Astrocyte (in vitro differentiated cells and primary cell): ENCODE data around the gene RAB8A. TPM values are rescaled to one million over a fixed set of nuclear protein-coding genes. Genes with fewer than 3 reads are reported as not detected.

Experiments
- DNase-seq: peaks from one replicate; pipeline ENCODE4 v3.0.0-alpha.2; 2010; ENCODE audit warnings: low read depth
- FAIRE-seq: peaks from 2 replicates; lab custom pipeline; 2011; peaks lifted over from hg19 to GRCh38; lab: Jason Lieb, UNC
- H2AFZ ChIP-seq: 2 replicates; pipeline ENCODE4 v1.6.0; 2012; ENCODE audit warnings: low read depth, low read length, inconsistent platforms
- H3K27ac ChIP-seq: 2 replicates; pipeline ENCODE4 v1.5.1; 2011; ENCODE audit warnings: low read depth, low read length, inconsistent platforms
- H3K27me3 ChIP-seq: 2 replicates; pipeline ENCODE4 v1.6.0; 2011; ENCODE audit warnings: low read length, inconsistent platforms; ENCODE audit not compliant: insufficient read depth
- H3K36me3 ChIP-seq: 2 replicates; pipeline ENCODE4 v1.5.1; 2011; ENCODE audit warnings: low read length, inconsistent platforms; ENCODE audit not compliant: insufficient read depth
- H3K4me1 ChIP-seq: 2 replicates; pipeline ENCODE4 v1.5.1; 2011; ENCODE audit warnings: low read length, inconsistent platforms; ENCODE audit not compliant: insufficient read depth
- H3K4me2 ChIP-seq: 2 replicates; pipeline ENCODE4 v1.6.0; 2012; ENCODE audit warnings: low read length, inconsistent platforms
- H3K4me3 ChIP-seq: 2 replicates; pipeline ENCODE4 v1.5.1; 2011; ENCODE audit warnings: low read depth, mild to moderate bottlenecking, low read length, inconsistent platforms; ENCODE audit not compliant: insufficient read depth
- H3K79me2 ChIP-seq: 2 replicates; pipeline ENCODE4 v1.6.0; 2012; ENCODE audit warnings: mild to moderate bottlenecking, low read length, inconsistent platforms; ENCODE audit not compliant: insufficient read depth
- H3K9ac ChIP-seq: 2 replicates; pipeline ENCODE4 v1.6.0; 2012; ENCODE audit warnings: mild to moderate bottlenecking, low read length, inconsistent platforms
- H3K9me3 ChIP-seq: 2 replicates; pipeline ENCODE4 v1.5.1; 2012; ENCODE audit warnings: low read depth, mild to moderate bottlenecking, low read length, inconsistent platforms; ENCODE audit not compliant: insufficient read depth
- H4K20me1 ChIP-seq: 2 replicates; pipeline ENCODE4 v1.6.0; 2012; ENCODE audit warnings: low read length, inconsistent platforms; ENCODE audit not compliant: insufficient read depth
- H3K27ac Mint-ChIP-seq: one replicate; pipeline ENCODE4 v1.8.0; 2021; ENCODE audit warnings: mild to moderate bottlenecking, mixed read lengths; ENCODE audit not compliant: unreplicated experiment
- H3K27me3 Mint-ChIP-seq: one replicate; pipeline ENCODE4 v1.8.0; 2021; ENCODE audit warnings: low read depth, mixed read lengths; ENCODE audit not compliant: unreplicated experiment
- H3K36me3 Mint-ChIP-seq: one replicate; pipeline ENCODE4 v1.8.0; 2021; ENCODE audit warnings: low read depth, mixed read lengths; ENCODE audit not compliant: unreplicated experiment
- H3K4me1 Mint-ChIP-seq: one replicate; pipeline ENCODE4 v1.8.0; 2021; ENCODE audit warnings: low read depth, mixed read lengths; ENCODE audit not compliant: unreplicated experiment
- H3K4me3 Mint-ChIP-seq: one replicate; pipeline ENCODE4 v1.8.0; 2021; ENCODE audit warnings: mild to moderate bottlenecking, moderate library complexity, mixed read lengths; ENCODE audit not compliant: unreplicated experiment
- H3K9me3 Mint-ChIP-seq: one replicate; pipeline ENCODE4 v1.8.0; 2021; ENCODE audit warnings: mild to moderate bottlenecking, mixed read lengths; ENCODE audit not compliant: unreplicated experiment
- CTCF ChIP-seq: IDR thresholded peaks from 2 replicates; pipeline ENCODE4 v1.5.1; 2011; ENCODE audit warnings: low read depth, mild to moderate bottlenecking, inconsistent platforms, low read length, moderate library complexity; ENCODE audit not compliant: insufficient read depth
- EZH2 ChIP-seq: IDR thresholded peaks from 2 replicates; pipeline ENCODE4 v1.6.1; 2012; ENCODE audit warnings: mild to moderate bottlenecking, low read length, inconsistent platforms; ENCODE audit not compliant: insufficient read depth
- total RNA-seq: library from RNA; stranded (reverse); gene quantifications from 2 replicates; pipeline ENCODE4 v1.2.1, GENCODE V29; 2021

Gene RAB8A
- total RNA-seq, 1 donor from 2014 or later, result 80.5 TPM

DNA sequence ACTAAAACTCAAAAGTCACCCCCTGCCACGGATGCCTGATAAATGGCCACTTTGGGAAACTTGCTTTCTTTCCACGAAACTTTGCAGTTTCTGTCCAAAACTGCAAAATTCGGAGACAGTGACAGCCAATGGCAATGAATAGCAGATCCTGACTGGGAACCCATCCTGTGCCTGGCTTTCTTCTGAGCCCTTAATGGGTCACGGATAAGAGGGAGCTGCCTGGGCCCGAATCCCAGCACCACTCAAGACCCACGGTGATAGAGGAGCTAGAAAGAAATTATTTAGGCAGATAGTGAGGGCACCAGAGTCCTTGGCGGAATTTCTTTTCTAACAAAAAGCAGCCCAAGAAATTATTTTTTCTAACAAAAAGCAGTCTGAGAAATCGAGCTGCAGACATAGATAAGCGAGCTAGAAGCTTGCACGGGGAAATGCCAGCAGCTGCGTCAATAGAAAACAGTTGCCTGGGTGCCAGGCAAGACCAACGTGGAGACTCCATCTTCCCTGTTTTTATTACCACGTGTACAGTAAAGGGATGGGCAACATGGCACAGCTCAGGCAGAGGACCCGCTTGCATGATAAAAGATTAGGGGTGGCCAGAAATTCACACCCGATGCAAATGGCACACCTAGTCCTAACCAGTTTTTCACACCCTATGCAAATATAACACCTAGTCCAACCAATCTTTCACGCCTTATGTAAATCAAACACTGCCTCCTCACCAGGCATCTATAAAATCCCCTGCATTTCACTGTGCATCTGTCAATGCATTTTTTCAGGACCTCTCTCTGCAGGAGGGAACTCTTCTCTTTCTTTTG is 24.7 kb downstream of the RAB8A start:
- no peak overlapping the region for H3K4me3 Mint-ChIP-seq
- H3K4me2 ChIP-seq, result no peak overlapping the region
- H2AFZ ChIP-seq, result no peak overlapping the region
- DNase-seq, result no peak
- H3K27ac Mint-ChIP-seq, result no peak overlapping the region
- no peak for FAIRE-seq
- H3K9me3 Mint-ChIP-seq, result peaks cover 2% of the 10 kb centered on the region
- H3K27me3 ChIP-seq, result no peaks in the 10 kb centered on the region
- no peak overlapping the region for H3K9ac ChIP-seq
- peaks cover 14% of the 10 kb centered on the region for H4K20me1 ChIP-seq
- H3K79me2 ChIP-seq, result no peaks in the 10 kb centered on the region
- no peaks in the 10 kb centered on the region for H3K4me1 ChIP-seq
- H3K4me1 Mint-ChIP-seq, result no peaks in the 10 kb centered on the region
- H3K27ac ChIP-seq, result no peak overlapping the region
- H3K36me3 Mint-ChIP-seq, result peaks cover 22% of the 10 kb centered on the region
- TF ChIP-seq CTCF (no peak), EZH2 (no peak)
- no peak overlapping the region for H3K4me3 ChIP-seq
- peaks cover 10% of the 10 kb centered on the region for H3K27me3 Mint-ChIP-seq
- H3K36me3 ChIP-seq, result peaks cover 7% of the 10 kb centered on the region
- H3K9me3 ChIP-seq, result no peaks in the 10 kb centered on the region

DNA sequence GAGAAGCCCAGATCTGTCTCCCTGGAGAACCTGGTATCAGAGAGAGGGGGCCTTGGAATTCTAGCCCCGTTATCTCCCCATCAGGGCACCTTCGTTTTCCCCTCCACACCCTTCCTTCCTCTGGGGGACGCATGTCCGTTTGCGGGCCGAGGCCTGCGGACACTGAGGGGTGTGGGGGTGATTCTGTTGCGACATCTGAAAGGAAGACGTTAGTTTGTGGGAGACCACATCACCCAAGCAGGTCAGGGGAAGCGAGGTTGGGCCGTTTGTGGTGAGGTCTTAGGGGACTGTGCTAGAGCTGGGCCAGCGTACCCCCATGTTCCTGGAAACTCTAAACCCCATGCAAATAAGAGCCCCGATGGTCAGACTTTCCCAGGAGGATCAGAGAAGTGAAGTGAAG is 28.1 kb downstream of the RAB8A start:
- no peak overlapping the region for H3K4me3 ChIP-seq
- Mint-ChIP-seq H3K27me3 (peaks cover 17% of the 10 kb centered on the region), H3K36me3 (peaks cover 6% of the 10 kb centered on the region), H3K27ac (no peak overlapping the region), H3K4me3 (no peak overlapping the region), H3K4me1 (no peaks in the 10 kb centered on the region), H3K9me3 (peaks cover 4% of the 10 kb centered on the region)
- H3K79me2 ChIP-seq, result no peaks in the 10 kb centered on the region
- H4K20me1 ChIP-seq, result peaks cover 4% of the 10 kb centered on the region
- H3K9me3 ChIP-seq, result no peaks in the 10 kb centered on the region
- no peaks in the 10 kb centered on the region for H3K36me3 ChIP-seq
- no peaks in the 10 kb centered on the region for H3K4me1 ChIP-seq
- no peak overlapping the region for H3K9ac ChIP-seq
- FAIRE-seq (no peak), DNase-seq (no peak)
- no peak overlapping the region for H3K4me2 ChIP-seq
- H3K27ac ChIP-seq, result no peak overlapping the region
- TF ChIP-seq EZH2, result no peak
- no peak for TF ChIP-seq CTCF
- H2AFZ ChIP-seq, result no peak overlapping the region
- no peaks in the 10 kb centered on the region for H3K27me3 ChIP-seq

DNA sequence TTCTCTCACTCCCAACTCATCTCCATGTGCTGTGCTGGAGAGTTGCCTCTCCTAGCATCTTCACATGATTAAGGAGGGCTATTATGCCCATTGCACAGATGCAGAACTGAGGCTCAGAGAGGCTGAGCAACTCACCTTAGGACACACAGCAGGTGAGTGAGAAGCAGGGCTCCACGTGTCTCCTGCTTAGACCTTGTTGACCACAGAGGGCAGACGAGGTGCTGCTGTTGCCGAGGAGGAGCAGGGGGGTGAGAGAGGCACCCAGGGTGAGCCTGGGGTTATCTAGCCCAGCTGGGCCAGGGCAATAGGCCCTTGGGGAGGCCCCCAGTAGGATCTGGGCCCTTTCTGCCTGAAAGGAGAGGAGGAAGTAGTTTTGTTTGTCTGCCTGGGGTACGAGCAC is 29.4 kb downstream of the RAB8A start:
- FAIRE-seq, result no peak
- no peaks in the 10 kb centered on the region for H4K20me1 ChIP-seq
- H3K36me3 ChIP-seq, result no peaks in the 10 kb centered on the region
- no peak overlapping the region for H3K4me3 ChIP-seq
- no peak for TF ChIP-seq CTCF
- TF ChIP-seq EZH2, result no peak
- H3K4me1 Mint-ChIP-seq, result no peaks in the 10 kb centered on the region
- H2AFZ ChIP-seq, result no peak overlapping the region
- H3K9me3 ChIP-seq, result no peaks in the 10 kb centered on the region
- peaks cover 2% of the 10 kb centered on the region for H3K36me3 Mint-ChIP-seq
- H3K27ac ChIP-seq, result no peak overlapping the region
- no peak overlapping the region for H3K4me3 Mint-ChIP-seq
- H3K79me2 ChIP-seq, result no peaks in the 10 kb centered on the region
- no peak overlapping the region for H3K27ac Mint-ChIP-seq
- DNase-seq, result no peak
- H3K9me3 Mint-ChIP-seq, result peaks cover 4% of the 10 kb centered on the region
- H3K4me1 ChIP-seq, result no peaks in the 10 kb centered on the region
- peaks cover 17% of the 10 kb centered on the region for H3K27me3 Mint-ChIP-seq
- H3K9ac ChIP-seq, result no peak overlapping the region
- H3K4me2 ChIP-seq, result no peak overlapping the region
- no peaks in the 10 kb centered on the region for H3K27me3 ChIP-seq
